ENCODE measurements around the gene NR2C2.

Gene NR2C2

DNA sequence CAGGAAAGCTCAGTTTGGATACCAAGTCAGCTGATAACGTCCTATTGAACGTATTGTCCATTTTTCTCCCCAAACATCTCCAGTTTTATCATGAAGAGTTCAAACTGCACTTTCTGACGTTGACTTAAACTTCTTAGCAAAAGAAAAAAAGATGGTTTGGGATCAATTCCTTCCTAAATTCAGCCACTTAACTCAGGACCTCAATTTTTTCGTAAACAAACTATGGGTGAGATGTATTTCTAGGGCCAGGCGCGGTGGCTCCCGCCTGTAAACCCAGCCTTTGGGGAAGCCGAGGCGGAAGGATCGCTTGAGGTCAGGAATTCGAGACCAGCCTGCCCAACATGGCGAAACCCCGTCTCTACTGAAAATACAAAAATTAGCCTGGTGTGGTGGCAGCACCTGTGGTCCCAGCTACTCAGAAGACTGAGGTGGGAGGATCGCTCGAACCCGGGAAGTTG is 118.2 kb downstream of the NR2C2 start:
- no peak for DNase-seq

DNA sequence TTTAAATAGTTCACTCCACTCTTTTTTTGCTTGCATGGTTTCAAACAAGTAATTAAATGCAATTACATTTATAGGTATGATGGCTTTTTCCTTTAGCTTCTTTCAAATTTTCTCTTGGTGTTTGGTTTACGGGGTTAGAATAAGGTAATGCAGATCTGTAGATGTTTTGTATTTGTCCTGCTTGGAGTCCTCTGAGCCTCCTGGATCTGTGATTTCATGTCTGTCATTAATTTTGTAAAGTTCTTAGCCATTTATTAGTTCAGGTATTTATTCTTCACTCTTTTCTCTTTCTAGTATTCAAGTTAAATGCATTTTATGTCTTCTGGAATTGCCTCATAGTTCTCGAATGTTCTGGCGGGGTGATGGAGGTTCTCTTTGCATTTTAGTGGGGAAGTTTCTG is 119.1 kb downstream of the NR2C2 start:
- DNase-seq: no peak

DNA sequence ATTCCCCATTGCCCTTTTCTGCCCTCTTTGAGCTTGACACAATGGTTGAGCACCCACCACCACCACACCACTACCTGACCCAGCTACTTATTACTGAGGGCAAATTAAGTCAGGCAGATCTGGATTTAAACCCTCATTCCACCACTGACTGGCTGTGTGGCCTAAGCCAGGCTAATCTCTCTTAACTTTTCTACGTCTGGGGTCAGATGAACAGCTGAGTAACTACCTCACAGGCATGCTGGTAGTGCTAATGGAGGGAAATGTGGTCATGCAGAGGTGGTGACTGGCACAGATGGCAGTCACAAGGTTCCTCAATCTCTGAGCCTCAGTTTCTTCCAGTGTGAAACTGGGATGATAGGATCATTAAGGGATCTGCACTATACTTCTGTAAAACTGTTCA is 122.1 kb downstream of the NR2C2 start:
- no peak for DNase-seq

DNA sequence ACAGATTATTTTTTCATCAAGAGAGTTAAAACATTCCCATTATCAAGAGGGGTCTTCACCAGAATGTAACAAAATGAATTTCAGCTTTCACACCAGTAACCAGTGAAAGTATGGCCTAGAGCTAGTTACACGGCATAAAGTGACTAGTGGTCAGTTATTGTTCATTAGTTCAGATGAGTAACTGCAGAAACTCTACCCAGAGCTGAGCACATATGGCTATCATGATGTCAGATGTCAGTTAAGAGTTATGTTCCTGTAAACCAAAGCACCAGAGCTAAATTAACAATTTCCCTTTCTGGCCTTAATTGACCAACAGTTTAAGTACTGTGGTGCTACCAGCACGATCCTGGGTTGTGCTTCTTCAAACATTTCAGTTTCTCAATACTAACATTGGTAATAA is 124.3 kb downstream of the NR2C2 start:
- no peak for DNase-seq

DNA sequence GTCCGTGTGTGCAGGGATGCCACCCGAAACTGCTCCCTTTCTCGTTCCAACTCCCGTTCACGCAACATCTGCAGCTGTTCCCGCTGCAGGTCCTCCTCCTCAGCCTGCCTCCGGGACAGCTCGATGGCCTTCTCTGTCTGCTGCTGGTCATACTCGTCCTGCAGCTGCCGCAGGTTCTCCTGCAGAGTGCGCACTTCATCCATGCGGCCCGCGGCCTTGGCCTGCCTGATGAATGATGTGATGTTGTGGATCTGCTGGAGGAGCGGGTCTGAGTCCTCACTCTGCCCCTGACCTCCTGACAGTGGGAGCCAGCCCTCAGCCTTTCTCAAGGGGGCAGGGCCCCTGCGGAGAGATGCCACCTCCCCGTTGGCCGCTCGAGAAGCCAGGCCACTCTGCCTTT is 127.1 kb downstream of the NR2C2 start:
- DNase-seq: no peak

DNA sequence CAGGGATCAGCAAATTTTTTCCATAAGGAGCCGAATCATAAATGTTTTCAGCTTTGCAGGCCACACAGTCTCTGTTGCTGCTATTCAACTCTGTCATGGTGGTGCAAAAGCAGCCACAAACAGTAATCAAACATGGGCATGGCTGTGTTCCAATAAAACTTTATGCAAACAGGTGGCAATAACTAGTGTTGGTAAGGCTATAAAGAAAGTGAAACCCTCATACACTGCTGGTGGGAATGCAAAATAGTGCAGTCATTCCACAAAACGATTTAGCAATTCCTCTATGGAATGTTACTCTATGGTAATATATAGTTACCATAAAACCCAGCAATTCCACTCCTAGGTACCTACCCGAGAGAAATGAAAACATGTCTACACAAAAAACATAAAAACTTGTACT is 131.7 kb downstream of the NR2C2 start:
- DNase-seq: no peak

DNA sequence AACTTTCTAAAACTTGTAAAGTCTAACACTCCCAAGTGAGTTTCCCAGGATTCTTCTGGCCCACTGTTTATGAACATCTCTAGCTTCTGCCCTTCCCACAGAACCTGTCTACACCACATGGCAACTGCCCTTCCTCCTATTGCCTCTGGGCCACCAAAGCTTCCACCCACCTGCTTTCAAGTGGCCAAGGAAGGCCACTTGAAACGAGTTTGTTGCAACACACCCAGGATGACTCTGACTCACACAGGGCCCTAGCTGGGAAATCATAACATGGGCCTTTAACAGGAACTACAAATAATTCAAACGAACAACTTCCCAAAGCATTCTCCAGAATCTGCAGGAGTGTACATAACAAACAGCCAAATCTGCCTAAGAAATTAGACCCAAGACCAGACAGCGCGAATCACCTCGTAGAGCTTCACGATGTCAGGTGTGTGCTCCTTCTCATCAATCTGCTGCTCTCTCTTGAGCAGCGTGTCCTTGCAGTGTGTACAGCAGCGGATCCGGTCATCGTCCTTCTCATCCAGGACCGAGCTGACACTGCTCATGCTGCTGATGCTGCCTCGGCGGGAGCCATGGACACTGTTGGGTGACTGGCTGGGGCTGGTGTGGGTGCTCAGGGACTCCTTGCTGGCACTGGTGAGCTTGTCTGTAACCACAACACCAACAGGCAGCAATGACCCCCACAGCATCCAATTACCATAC is 134.7 kb downstream of the NR2C2 start:
- no peak for DNase-seq

DNA sequence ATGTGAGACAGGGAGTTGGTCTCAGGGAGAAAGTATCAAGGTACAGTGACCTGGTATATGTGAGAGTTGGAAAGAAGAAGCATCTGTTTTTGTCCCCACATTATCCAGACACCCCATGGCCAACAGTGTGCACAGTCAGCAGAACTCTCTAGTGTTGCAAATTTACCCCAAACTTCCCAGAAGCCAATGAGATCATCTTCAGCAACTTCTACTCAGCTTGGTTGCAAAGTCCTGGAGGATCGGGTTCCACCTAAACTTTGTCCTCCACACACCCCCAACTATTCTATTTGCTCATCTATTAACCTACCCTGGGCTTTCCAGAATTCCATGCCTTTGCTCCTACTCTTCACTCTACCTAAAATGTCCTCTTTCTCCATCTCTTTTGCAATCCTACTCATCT is 135.9 kb downstream of the NR2C2 start:
- no peak for DNase-seq

DNA sequence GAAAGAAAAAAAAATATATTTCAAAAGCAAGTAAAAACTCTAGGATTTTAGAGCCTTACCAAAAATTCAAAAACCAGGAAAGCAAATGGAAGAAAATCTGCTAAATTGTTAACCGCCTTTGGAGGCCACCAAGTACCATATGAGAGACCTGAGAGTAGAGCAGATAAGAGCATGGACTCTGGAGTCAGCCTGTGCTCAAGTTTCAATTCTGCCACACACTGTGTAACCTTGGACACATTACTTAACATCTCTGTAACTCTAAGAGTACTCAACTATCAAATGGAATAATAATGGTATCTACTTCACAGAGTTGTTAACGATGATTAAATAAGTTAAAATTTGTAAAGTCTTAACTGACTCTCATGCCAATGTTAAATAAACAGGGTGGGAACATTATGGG is 138.9 kb downstream of the NR2C2 start:
- DNase-seq: no peak

DNA sequence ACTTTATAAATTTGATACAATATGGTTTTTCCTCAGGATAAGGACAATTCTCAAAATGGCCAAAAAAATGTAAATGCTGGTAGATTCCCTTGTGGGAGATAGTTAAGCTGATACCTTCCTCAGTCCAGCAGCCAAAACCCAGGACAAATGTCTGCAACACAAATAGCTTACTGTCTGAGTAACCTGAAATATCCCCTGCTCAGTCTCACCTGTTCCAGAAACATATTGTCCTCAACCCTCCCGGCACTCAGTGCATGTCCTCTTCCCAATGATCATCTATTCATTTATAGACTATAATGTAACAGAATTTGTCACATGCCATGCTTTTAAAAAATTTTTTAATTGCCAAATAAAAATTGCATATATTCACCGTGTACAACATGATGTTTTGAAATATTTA is 139.3 kb downstream of the NR2C2 start:
- DNase-seq: no peak

DNA sequence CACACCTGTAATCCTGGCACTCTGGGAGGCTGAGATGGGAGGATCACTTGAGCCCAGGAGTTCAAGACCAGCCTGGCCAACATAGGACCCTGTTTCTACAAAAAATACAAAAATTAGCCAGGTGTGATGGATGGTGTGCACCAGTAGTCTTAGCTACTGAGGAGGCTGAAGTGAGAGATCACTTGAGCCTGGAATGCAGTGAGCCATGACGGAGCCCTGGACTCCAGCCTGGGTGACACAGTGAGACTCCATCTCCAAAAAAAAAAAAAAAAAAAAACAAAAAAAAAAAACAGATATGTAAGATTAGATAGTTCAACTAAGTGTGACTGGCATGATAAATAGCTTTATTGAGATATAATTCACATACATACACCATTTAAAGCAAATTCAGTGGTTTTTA is 141.8 kb downstream of the NR2C2 start:
- DNase-seq: no peak

DNA sequence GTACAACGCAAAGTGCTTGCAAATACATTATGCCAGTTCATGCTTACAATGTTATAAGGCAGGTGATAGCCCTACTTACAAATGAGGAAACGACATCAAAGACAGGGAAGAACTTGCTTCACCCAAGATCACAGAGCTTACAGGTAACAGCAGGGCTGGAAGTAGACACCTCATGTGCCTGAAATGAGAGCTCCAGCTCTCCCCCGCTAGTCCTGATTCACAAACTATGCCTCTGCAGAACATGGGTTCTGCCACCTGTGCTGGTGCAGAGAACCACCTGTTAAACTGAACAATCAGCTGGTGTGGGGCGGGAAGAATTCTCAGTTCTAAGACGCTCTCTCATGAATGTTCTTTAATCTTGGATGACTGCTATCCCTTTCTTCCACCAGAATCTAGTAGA is 144.2 kb downstream of the NR2C2 start:
- DNase-seq: no peak

DNA sequence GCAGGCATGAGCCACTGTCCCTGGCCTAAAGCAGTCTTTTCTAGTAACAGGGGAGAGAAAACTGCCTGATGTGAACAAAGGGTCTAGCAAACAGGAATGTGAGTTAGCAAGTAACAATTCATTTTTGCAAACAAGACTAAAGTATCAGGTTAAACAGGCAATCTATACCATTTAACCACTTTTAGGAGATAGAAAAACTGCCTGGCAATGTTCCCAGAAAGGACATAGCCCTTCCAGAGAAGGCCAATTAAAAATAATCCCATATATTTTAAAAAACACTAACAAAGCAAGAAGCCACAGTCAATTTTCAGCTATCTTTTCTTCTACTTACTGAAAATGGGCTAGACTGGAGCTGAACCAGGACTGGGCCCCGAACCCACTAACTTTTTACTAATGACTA is 145.3 kb downstream of the NR2C2 start:
- DNase-seq: no peak

DNA sequence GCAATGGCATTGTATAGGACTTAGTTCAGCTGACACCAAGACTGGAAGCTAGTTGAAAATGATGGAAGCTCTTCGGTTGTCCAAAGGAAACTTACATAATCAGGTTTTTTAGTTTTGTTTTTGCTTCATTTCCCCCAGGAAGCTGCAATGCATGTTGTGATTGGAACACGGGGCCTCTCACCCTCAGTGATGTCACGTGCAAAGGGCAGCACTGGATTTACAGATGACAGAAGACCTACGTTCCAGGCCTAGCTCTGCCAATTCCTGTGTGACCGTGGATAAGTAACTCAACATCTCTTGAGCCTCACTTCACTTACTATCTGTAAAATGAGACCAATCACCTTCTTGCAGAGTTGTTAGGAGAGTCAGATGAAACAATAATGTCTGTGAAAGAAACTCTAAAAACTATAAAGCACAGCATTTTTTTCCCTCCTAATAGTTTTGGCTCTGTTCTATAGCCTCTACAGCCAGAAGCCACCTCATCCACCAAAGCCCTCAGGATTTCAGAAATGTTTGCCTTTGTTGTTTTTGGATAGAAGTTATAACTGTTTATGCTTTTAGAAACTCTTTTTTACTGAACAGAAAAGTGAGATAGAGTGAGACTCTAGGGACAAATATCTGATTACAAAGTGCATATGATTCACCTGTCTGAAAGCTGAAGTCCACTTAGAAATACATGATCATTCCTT is 146.9 kb downstream of the NR2C2 start:
- DNase-seq: no peak

DNA sequence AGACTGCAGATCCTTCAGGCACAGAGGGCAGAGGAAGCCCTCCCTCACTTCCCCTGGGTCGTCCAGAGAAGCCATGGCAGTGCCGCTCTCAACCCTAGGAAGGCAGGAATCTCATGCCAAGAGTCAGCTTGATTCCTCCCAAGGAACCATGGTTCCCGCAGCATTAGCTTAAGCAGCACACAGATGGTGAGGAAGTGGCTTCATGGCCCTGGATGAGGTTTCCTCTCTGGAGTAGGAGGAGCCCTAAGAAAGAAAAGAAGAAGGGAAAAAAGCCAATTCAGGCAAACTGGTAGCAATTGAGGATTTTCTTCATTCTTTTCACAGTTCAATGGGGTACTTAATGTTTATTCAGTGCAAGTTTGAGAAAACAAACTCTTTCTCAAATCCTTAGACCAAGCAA is 148.7 kb downstream of the NR2C2 start:
- DNase-seq: no peak

DNA sequence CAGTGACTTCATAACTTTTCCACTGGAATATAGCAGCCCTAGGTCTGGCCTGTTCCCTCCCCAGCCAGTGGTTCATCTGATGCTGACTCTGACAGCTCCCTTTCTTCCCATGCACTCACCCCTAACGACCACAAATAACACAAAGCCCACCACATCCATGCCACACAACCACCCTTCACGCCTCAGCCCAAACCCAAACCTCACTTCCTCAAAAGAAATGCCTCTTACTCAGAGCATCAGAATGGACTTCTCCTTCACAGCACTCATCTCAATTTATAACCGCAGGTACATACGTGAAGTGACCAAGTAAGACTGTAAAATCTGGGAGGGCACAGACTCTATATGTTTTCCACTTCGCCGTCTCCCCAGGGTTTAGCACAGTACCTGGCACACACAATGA is 150.5 kb downstream of the NR2C2 start:
- no peak for DNase-seq

Data from NCI-H226 (cell line).